Gastroesophageal sphincter (tissue), 4 donors: ENCODE results near the gene SF3B2. TPM values are rescaled to one million over a fixed set of nuclear protein-coding genes. Genes with fewer than 3 reads are reported as not detected.
"Not testable (repeated sequence)": the region's sequence is repeated elsewhere in the genome, so short reads cannot be mapped to it uniquely, and the experiment has no call there.

Experiments used
- ATAC-seq: fragments of 150-250 bp; one replicate; pipeline ENCODE4 v1.9.1; 2016; ENCODE audit warnings: mild to moderate bottlenecking, moderate library complexity
- H3K27ac ChIP-seq, 4 donors: fragments of 200-600 bp; sonication (generic) in 3 of 4; 1 replicate in 3 of 4; 2 replicates in 1 of 4; pipeline ENCODE4 v1.5.1; 2016 to 2019
- H3K27me3 ChIP-seq: fragments of 200-600 bp; sonication (generic); one replicate; pipeline ENCODE4 v1.5.1; 2019
- H3K36me3 ChIP-seq, 2 donors: fragments of 200-600 bp; sonication (generic); one replicate each; pipeline ENCODE4 v1.5.1; 2019; ENCODE audit warnings: control low read depth in 1 of 2
- H3K4me1 ChIP-seq, 3 donors: fragments of 200-600 bp; sonication (generic); 1 replicate in 2 of 3; 2 replicates in 1 of 3; pipeline ENCODE4 v1.5.1; 2016 to 2019; ENCODE audit warnings: control low read depth in 2 of 3
- H3K4me3 ChIP-seq, 2 donors: fragments of 200-600 bp; sonication (generic); one replicate each; pipeline ENCODE4 v1.5.1; 2019; ENCODE audit warnings: mild to moderate bottlenecking in 1 of 2, moderate library complexity in 1 of 2
- H3K9me3 ChIP-seq, 3 donors: fragments of 200-600 bp; sonication (generic); one replicate each; pipeline ENCODE4 v1.5.1; 2017 to 2019; ENCODE audit warnings: control low read depth in 2 of 3
- EP300 ChIP-seq: sonication (generic); formaldehyde crosslinking; IDR thresholded peaks from one replicate; pipeline ENCODE4 v1.6.1; 2017; ENCODE audit warnings: antibody characterized with exemption, mild to moderate bottlenecking
- POLR2A ChIP-seq, 2 donors: fragments of 450-650 bp; IDR thresholded peaks; one replicate each; pipeline ENCODE4 v1.6.1; 2017; ENCODE audit warnings: antibody characterized with exemption in 2 of 2, mild to moderate bottlenecking in 2 of 2, moderate library complexity in 1 of 2
- POLR2AphosphoS5 ChIP-seq: sonication (generic); formaldehyde crosslinking; IDR thresholded peaks from one replicate; pipeline ENCODE4 v1.6.1; 2017; ENCODE audit warnings: antibody characterized with exemption
- WGBS, 2 donors: methylation state at CpG; one replicate each; pipeline ENCODE4 v1.1.5; 2018; ENCODE audit warnings: low coverage in 1 of 2; 5-methylcytosine and 5-hydroxymethylcytosine counted together
- total RNA-seq, 4 donors: library from RNA; depleted of rRNA; stranded (reverse); fragments of >200 nt; gene quantifications; one replicate each; pipeline ENCODE4 v1.1.0, GENCODE V29; 2016
- TF ChIP-seq, protein P1 (sequence below), 4 experiments: fragments of 200-600 bp in 2 of 4; fragments of 450-650 bp in 2 of 4; sonication (generic) in 1 of 4; IDR thresholded peaks; one replicate each; pipeline ENCODE4 v1.5.1; 2017 to 2019; ENCODE audit warnings: antibody characterized with exemption in 4 of 4, mild to moderate bottlenecking in 2 of 4, moderate library complexity in 2 of 4

SF3B2 gene
- total RNA-seq, 4 donors from 2014 or later, result 113 to 179 (median 160) TPM

DNA sequence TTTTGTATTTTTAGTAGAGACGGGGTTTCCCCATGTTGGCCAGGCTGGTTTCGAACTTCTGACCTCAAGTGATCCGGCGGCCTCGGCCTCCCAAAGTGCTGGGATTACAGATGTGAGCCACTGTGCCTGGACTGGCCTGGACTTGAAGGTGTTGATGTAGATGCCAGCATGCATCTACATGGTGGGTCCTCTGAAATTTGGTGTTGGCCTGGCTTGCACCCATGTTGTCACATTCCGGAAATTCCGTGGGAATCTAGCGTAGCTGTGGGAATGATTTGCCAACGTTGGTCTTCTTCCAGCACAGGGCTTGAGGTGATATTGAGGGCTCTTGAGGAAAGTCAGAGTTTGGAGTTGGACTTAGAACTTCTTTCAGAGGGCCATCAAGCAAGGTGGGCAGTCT, 24.4 kb downstream of the SF3B2 start:
- Histone ChIP-seq H3K36me3 (peaks cover 0 to 17% of the 10 kb centered on the region in 2 donors), H3K9me3 (no peaks in the 10 kb centered on the region), H3K27me3 (no peaks in the 10 kb centered on the region), H3K4me1 (peaks cover 0 to 39% (median 11%) of the 10 kb centered on the region in 3 donors), H3K27ac (no peak overlapping the region), H3K4me3 (no peak overlapping the region)
- ATAC-seq, result no peak
- 89% methylated on average over 3 of the region's 9 CpGs; no CpG with 5 or more reads in 1 of the 2 donors for WGBS, 2 donors
- TF ChIP-seq POLR2A (IDR thresholded peaks at IDR 0.05) (no peak), POLR2AphosphoS5 (no peak), EP300 (no peak)
- TF ChIP-seq, protein P1, sequence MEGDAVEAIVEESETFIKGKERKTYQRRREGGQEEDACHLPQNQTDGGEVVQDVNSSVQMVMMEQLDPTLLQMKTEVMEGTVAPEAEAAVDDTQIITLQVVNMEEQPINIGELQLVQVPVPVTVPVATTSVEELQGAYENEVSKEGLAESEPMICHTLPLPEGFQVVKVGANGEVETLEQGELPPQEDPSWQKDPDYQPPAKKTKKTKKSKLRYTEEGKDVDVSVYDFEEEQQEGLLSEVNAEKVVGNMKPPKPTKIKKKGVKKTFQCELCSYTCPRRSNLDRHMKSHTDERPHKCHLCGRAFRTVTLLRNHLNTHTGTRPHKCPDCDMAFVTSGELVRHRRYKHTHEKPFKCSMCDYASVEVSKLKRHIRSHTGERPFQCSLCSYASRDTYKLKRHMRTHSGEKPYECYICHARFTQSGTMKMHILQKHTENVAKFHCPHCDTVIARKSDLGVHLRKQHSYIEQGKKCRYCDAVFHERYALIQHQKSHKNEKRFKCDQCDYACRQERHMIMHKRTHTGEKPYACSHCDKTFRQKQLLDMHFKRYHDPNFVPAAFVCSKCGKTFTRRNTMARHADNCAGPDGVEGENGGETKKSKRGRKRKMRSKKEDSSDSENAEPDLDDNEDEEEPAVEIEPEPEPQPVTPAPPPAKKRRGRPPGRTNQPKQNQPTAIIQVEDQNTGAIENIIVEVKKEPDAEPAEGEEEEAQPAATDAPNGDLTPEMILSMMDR (IDR thresholded peaks at IDR 0.05), result no peak

DNA sequence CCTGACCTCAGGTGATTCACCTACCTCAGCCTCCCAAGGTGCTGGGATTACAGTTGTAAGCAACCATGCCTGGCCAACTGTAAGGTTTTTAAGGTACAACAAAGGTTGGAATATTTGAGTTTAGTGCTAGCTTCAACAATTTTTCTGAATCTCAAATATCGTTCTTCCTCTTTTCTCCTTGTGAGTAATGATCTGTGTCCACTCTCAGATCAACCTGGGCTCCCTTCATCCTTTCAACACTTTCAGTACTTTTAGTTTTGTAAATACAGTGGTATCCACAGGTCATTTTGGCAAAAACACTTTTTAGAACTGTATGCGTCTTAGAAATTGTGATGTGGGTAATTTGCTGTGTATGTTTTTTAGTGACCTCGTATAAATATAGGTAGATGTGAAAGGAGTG, 25.8 kb downstream of the SF3B2 start:
- no peak for ATAC-seq
- no peaks in the 10 kb centered on the region for H3K27me3 ChIP-seq
- peaks cover under 1 to 39% (median 14%) of the 10 kb centered on the region in 3 donors for H3K4me1 ChIP-seq
- H3K36me3 ChIP-seq, result peaks cover 0 to 17% of the 10 kb centered on the region in 2 donors
- no peak overlapping the region for H3K4me3 ChIP-seq
- no peak overlapping the region for H3K27ac ChIP-seq
- H3K9me3 ChIP-seq, result no peaks in the 10 kb centered on the region
- WGBS, 2 donors, result 88 to 93% methylated on average over 1 to 3 of the region's 3 CpGs
- TF ChIP-seq EP300, result no peak
- no peak for TF ChIP-seq POLR2A (IDR thresholded peaks at IDR 0.05)
- TF ChIP-seq, protein P1 (IDR thresholded peaks at IDR 0.05), result no peak
- TF ChIP-seq POLR2AphosphoS5, result no peak

DNA sequence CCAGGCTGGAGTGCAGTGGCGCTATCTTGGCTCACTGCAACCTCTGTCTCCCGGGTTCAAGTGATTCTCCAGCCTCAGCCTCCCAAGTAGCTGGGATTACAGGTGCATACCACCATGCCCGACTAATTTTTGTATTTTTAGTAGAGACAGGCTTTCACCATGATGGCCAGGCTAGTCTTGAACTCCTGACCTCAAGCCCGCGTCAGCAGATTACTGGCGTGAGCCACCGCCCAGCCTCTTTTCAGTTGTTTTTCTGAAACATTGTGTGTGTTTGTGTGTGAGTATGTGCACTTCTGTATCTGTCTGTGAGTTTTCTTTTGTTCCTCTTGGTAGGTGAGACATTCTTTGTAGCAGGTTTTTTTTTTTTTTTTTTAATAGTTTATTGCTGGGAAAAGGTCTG, 26.8 kb downstream of the SF3B2 start:
- not testable (repeated sequence) for H3K27me3 ChIP-seq, H3K4me3 ChIP-seq, ATAC-seq, H3K27ac ChIP-seq, H3K9me3 ChIP-seq
- H3K4me1 ChIP-seq, result peaks cover 5 to 48% (median 24%) of the 10 kb centered on the region in 3 donors
- 78 to 93% methylated on average over 2 to 7 of the region's 7 CpGs for WGBS, 2 donors
- peaks cover 0 to 14% of the 10 kb centered on the region in 2 donors for H3K36me3 ChIP-seq

DNA sequence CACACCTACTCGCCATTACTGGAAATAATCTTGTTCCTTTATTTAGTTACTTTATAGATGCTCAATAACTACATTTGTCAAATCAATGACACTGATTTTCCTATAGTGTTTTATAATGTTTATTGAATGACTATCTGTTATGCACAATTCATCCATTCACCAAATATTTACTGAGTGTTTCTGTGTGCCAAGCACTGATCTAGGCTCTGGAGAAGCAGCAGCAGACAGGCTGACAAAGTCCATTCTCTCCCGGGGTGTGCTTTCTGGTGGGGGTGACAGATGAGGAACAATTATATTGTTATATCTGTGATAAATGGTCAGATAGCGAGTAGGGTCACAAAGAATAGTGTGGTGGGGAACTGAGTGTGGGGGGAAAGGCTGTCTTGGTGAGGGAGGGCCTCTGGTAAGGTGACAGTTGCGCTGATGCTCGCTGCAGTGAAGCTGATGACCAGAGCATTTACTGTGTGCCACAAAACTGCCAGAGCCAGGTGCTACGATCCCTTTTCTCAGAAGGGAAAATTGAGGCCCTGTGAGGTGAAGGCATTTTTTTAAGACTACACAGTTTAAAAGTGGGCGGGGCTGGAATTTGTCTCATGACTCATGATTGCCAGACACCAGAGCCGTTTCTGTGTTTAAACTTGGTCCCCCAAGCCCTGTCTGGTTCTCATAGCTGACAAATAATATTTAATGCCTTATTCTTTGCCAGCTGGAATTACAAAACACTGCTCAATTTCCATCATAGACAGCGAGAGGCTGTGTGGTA, 28.1 kb downstream of the SF3B2 start:
- Histone ChIP-seq H3K4me1 (peaks cover 5 to 61% (median 27%) of the 10 kb centered on the region in 3 donors), H3K27me3 (no peaks in the 10 kb centered on the region), H3K36me3 (peaks cover 0 to 1% of the 10 kb centered on the region in 2 donors), H3K27ac (peak overlapping the region in 3 of 4 donors; percentile 39 to 71 (median 49)), H3K4me3 (no peak overlapping the region), H3K9me3 (no peaks in the 10 kb centered on the region)
- ATAC-seq, result peak; percentile 86
- WGBS, 2 donors, result 35 to 52% methylated on average over 9 of the region's 9 CpGs
- TF ChIP-seq POLR2A (IDR thresholded peaks at IDR 0.05) (no peak), EP300 (no peak), POLR2AphosphoS5 (no peak)
- TF ChIP-seq, protein P1 (IDR thresholded peaks at IDR 0.05), result no peak

DNA sequence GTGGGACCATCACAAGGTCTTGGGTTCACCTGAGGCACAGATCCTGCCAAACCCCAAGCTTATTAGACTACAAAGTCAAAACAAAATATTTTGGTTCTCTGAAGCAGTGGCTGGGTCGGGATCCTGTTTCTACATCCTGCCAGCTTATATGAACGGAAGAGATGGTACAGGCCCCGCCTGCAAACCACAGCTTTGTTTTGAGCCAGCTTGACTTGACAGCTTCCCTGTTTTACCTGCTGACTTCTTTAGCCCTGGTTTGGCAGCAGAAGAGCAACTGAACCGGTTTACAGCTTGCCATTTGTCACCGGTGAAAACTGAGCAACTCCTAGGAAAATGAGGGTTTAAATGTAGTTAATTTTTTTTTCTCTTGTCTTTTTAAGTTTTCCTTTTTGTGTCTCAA, 29.3 kb downstream of the SF3B2 start:
- H3K4me1 ChIP-seq, result peaks cover 5 to 62% (median 27%) of the 10 kb centered on the region in 3 donors
- no peak for ATAC-seq
- no peaks in the 10 kb centered on the region for H3K27me3 ChIP-seq
- H3K36me3 ChIP-seq, result no peaks in the 10 kb centered on the region
- H3K9me3 ChIP-seq, result no peaks in the 10 kb centered on the region
- H3K27ac ChIP-seq, result peak overlapping the region in 3 of 4 donors; percentile 3 to 49 (median 37)
- H3K4me3 ChIP-seq, result no peak overlapping the region
- WGBS, 2 donors, result 33 to 42% methylated on average over 5 of the region's 5 CpGs
- no peak for TF ChIP-seq POLR2A (IDR thresholded peaks at IDR 0.05)
- TF ChIP-seq POLR2AphosphoS5, result no peak
- TF ChIP-seq EP300, result no peak
- TF ChIP-seq, protein P1 (IDR thresholded peaks at IDR 0.05), result no peak
